Endothelial cell (in vitro differentiated cells): ENCODE measurements around the gene RMDN3. TPM values are rescaled to one million over a fixed set of nuclear protein-coding genes. Genes with fewer than 3 reads are reported as not detected.

Experiments used
- DNase-seq: peaks from one replicate; pipeline ENCODE4 v3.0.0; 2021; ENCODE audit warnings: low spot score
- H3K27ac Mint-ChIP-seq: one replicate; pipeline ENCODE4 v1.8.0; 2021; ENCODE audit warnings: mixed read lengths, inconsistent platforms; ENCODE audit not compliant: unreplicated experiment
- H3K27me3 Mint-ChIP-seq: one replicate; pipeline ENCODE4 v1.8.0; 2021; ENCODE audit warnings: mild to moderate bottlenecking, moderate library complexity, mixed read lengths, inconsistent platforms; ENCODE audit not compliant: unreplicated experiment
- H3K36me3 Mint-ChIP-seq: one replicate; pipeline ENCODE4 v1.8.0; 2021; ENCODE audit warnings: mild to moderate bottlenecking, low read depth, mixed read lengths, inconsistent platforms; ENCODE audit not compliant: unreplicated experiment
- H3K4me1 Mint-ChIP-seq: one replicate; pipeline ENCODE4 v1.8.0; 2021; ENCODE audit warnings: mild to moderate bottlenecking, mixed read lengths, inconsistent platforms; ENCODE audit not compliant: unreplicated experiment
- H3K4me3 Mint-ChIP-seq: one replicate; pipeline ENCODE4 v1.8.0; 2021; ENCODE audit warnings: mild to moderate bottlenecking, mixed read lengths, inconsistent platforms; ENCODE audit not compliant: unreplicated experiment
- H3K9me3 Mint-ChIP-seq: one replicate; pipeline ENCODE4 v1.8.0; 2021; ENCODE audit warnings: mixed read lengths, inconsistent platforms; ENCODE audit not compliant: unreplicated experiment
- CTCF ChIP-seq: fragments of 200-600 bp; sonication (generic); IDR thresholded peaks from one replicate; pipeline ENCODE4 v1.5.0; 2021; ENCODE audit warnings: antibody characterized with exemption; ENCODE audit not compliant: unreplicated experiment
- total RNA-seq: library from RNA; stranded (reverse); fragmentation: NEBNext Ultra II Directional; extraction: Animal tissue kit (Norgen Biotek cat#: 25700); gene quantifications from one replicate; pipeline ENCODE4 v1.2.1, GENCODE V29; 2021; ENCODE audit not compliant: unreplicated experiment

Gene RMDN3
- total RNA-seq, 1 donor from 2014 or later = 34.4 TPM

GRCh38 chr15:40773902-40774301 lies 18.8 kb upstream of the RMDN3 start:
- Mint-ChIP-seq H3K27ac (no peak overlapping the region), H3K4me3 (no peak overlapping the region), H3K27me3 (peaks cover 10% of the 10 kb centered on the region), H3K36me3 (peaks cover 29% of the 10 kb centered on the region), H3K9me3 (no peaks in the 10 kb centered on the region), H3K4me1 (no peaks in the 10 kb centered on the region)
- TF ChIP-seq CTCF = no peak
- DNase-seq = no peak

- Mint-ChIP-seq H3K4me3 (no peak overlapping the region), H3K27me3 (peaks cover 10% of the 10 kb centered on the region), H3K9me3 (no peaks in the 10 kb centered on the region), H3K36me3 (peaks cover 28% of the 10 kb centered on the region), H3K4me1 (no peaks in the 10 kb centered on the region), H3K27ac (no peak overlapping the region)
- no peak for TF ChIP-seq CTCF
- no peak for DNase-seq
These were observed 18.4 kb upstream of the RMDN3 start for GRCh38 chr15:40773496-40773895.

DNA sequence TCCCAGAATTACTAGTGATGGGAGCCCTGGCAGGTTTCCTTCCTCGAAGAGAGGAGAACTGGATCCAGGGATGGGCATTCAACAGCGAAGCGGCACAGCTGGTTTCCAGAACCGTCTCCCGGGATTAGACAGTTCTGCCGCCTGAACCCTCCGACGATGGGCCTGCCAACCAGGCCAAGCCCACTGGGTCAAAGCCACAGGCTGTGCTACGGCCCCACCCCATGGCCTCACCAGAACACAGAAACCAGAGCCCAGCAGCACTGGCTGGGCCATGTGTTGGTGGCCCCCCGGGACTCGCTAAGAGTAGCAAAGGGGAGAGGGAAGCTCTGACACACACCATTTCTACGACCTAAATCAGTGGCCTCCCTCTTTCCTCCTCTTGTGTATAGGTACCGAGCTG lies 17.0 kb upstream of the RMDN3 start:
- Mint-ChIP-seq H3K4me1 (no peaks in the 10 kb centered on the region), H3K9me3 (no peaks in the 10 kb centered on the region), H3K4me3 (no peak overlapping the region), H3K27me3 (peaks cover 10% of the 10 kb centered on the region), H3K36me3 (peaks cover 25% of the 10 kb centered on the region), H3K27ac (no peak overlapping the region)
- no peak for TF ChIP-seq CTCF
- no peak for DNase-seq

DNA sequence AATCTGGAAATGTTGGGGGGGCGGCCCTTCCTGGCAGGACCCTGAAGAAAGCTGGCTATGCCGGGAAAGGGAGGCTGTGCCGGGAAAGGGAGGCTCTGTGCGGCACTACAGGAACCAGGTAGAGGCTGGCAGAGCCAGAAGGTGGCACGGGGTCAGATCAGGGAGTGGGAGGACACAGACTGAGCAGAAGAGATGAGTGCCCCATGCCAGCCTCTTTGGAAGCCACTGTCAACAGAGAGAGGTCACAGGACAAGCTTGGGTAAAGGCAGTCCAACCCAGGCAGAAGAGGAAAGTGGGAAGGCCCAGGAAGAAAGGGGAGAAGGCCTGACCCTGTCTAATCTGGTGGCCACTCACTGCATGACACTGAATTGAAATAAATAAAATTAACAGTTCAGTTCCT lies 16.2 kb upstream of the RMDN3 start:
- Mint-ChIP-seq H3K27ac (no peak overlapping the region), H3K27me3 (peaks cover 12% of the 10 kb centered on the region)

More for the DNA sequence above, 16.2 kb upstream of the RMDN3 start:
- H3K36me3 Mint-ChIP-seq = peaks cover 19% of the 10 kb centered on the region
- no peak for TF ChIP-seq CTCF
- no peaks in the 10 kb centered on the region for H3K4me1 Mint-ChIP-seq
- H3K4me3 Mint-ChIP-seq = peak overlapping the region; percentile 74
- no peaks in the 10 kb centered on the region for H3K9me3 Mint-ChIP-seq
- DNase-seq = no peak
